Type B pancreatic cell (in vitro differentiated cells): ENCODE data around the gene KRTAP10-2. TPM values are rescaled to one million over a fixed set of nuclear protein-coding genes. Genes with fewer than 3 reads are reported as not detected.

Experiments
- DNase-seq: peaks from one replicate; pipeline ENCODE4 v3.0.0; 2021; ENCODE audit warnings: mixed read lengths; ENCODE audit not compliant: unreplicated experiment; ENCODE audit errors: extremely low spot score
- H3K27ac Mint-ChIP-seq: 2 replicates; pipeline ENCODE4 v1.8.0; 2021; ENCODE audit warnings: mild to moderate bottlenecking, mixed read lengths
- H3K27me3 Mint-ChIP-seq: 2 replicates; pipeline ENCODE4 v1.8.0; 2021; ENCODE audit warnings: mixed read lengths
- H3K36me3 Mint-ChIP-seq: 2 replicates; pipeline ENCODE4 v1.8.0; 2021; ENCODE audit warnings: mixed read lengths
- H3K4me1 Mint-ChIP-seq: one replicate; pipeline ENCODE4 v1.8.0; 2021; ENCODE audit warnings: mixed read lengths; ENCODE audit not compliant: unreplicated experiment
- H3K4me3 Mint-ChIP-seq: 2 replicates; pipeline ENCODE4 v1.8.0; 2021; ENCODE audit warnings: mild to moderate bottlenecking, mixed read lengths
- H3K9me3 Mint-ChIP-seq: 2 replicates; pipeline ENCODE4 v1.8.0; 2021; ENCODE audit warnings: mixed read lengths
- CTCF ChIP-seq: fragments of 200-600 bp; sonication (generic); conservative IDR thresholded peaks from 2 replicates; pipeline ENCODE4 v1.5.0; 2021; ENCODE audit warnings: antibody characterized with exemption, mild to moderate bottlenecking
- total RNA-seq: library from RNA; stranded (reverse); gene quantifications from 2 replicates; pipeline ENCODE4 v1.2.1, GENCODE V29; 2021; ENCODE audit warnings: low replicate concordance

KRTAP10-2 gene
- total RNA-seq, 1 donor from 2014 or later, result not detected

DNA sequence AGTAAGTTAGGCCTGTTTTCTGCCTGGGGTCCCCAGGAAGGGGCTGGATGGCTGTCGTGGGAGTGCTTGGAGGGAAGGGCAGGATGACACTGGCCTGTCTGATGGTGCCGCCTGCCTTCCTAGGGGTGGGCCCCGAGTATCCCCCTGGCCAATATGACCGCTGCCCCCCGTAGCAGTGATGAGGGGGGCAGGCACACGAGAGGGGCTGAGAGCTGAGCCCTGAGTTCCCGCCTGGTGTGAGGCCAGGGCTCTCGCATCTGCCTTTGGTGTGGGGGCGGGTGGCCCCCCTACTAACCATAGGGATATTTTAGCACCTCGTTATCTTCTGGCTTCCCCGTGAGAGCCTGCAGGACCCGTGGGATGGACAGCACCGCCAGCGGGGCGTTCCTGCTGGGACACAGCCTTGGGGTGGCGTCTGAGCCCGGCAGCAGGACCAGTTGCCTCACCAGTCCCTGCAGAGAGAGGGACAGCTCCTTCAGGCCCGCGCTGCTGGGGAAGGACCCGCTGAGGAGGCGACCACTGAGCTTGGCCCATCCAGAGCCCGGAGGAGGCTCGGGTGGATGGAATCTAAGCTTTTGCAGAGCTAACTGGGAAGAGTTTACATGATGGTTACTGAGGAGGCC is 21.7 kb downstream of the KRTAP10-2 start:
- peak; percentile 48 for DNase-seq

DNA sequence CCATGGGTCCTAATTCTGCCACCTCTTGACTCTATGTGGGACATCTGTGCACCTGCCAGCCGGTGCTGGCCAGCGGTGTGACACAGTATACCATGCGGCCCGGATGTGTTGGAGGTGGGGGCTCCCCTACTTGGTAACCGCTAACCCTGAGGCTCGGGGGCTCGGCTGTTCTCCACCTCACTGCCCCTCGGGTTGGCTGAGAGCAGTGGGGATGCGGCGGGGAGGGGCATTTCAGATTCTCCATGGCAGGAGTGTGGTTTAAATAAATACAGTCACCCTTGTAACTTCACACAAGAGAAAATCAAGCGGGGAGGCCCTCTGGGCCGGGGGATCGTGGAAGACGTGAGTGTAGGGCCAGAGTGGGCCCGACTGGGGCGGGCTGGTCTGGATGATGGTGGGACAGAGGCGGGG is 22.3 kb downstream of the KRTAP10-2 start:
- H3K4me3 Mint-ChIP-seq, result no peak overlapping the region
- no peaks in the 10 kb centered on the region for H3K4me1 Mint-ChIP-seq
- no peak for TF ChIP-seq CTCF
- no peaks in the 10 kb centered on the region for H3K9me3 Mint-ChIP-seq
- H3K27ac Mint-ChIP-seq, result no peak overlapping the region
- H3K36me3 Mint-ChIP-seq, result no peaks in the 10 kb centered on the region
- peak; percentile 60 for DNase-seq
- H3K27me3 Mint-ChIP-seq, result no peaks in the 10 kb centered on the region

More for the DNA sequence above, 21.7 kb downstream of the KRTAP10-2 start:
- Mint-ChIP-seq H3K4me3 (no peak overlapping the region), H3K27me3 (no peaks in the 10 kb centered on the region), H3K27ac (no peak overlapping the region), H3K4me1 (no peaks in the 10 kb centered on the region), H3K9me3 (no peaks in the 10 kb centered on the region), H3K36me3 (no peaks in the 10 kb centered on the region)
- TF ChIP-seq CTCF, result no peak

DNA sequence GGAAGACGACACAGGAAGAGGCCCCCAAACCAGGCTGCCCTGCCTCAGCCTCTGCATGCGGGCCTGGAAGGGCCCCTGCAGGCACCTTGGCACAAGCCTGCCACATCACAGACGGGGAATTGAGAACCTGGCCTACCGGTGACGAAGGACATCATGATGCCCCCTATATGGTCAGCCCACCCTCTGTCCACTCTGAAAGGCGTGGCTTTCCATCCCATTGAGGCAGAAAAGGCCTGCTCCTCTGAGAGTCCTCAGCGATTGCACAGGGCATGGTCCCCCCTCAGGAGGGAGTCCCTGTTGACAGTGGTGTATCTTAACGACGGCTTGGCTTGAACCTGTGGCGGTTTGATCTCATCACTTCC is 22.7 kb downstream of the KRTAP10-2 start:
- H3K36me3 Mint-ChIP-seq, result no peaks in the 10 kb centered on the region
- no peak overlapping the region for H3K4me3 Mint-ChIP-seq
- no peak overlapping the region for H3K27ac Mint-ChIP-seq
- H3K9me3 Mint-ChIP-seq, result no peaks in the 10 kb centered on the region
- peak; percentile 55 for DNase-seq
- H3K4me1 Mint-ChIP-seq, result no peaks in the 10 kb centered on the region
- no peak for TF ChIP-seq CTCF
- H3K27me3 Mint-ChIP-seq, result no peaks in the 10 kb centered on the region

- Mint-ChIP-seq H3K4me1 (no peaks in the 10 kb centered on the region), H3K4me3 (no peak overlapping the region), H3K27ac (no peak overlapping the region), H3K27me3 (no peaks in the 10 kb centered on the region), H3K36me3 (no peaks in the 10 kb centered on the region), H3K9me3 (no peaks in the 10 kb centered on the region)
- DNase-seq, result no peak
- no peak for TF ChIP-seq CTCF
These were observed 23.2 kb downstream of the KRTAP10-2 start for GRCh38 chr21:44527983-44528633.

DNA sequence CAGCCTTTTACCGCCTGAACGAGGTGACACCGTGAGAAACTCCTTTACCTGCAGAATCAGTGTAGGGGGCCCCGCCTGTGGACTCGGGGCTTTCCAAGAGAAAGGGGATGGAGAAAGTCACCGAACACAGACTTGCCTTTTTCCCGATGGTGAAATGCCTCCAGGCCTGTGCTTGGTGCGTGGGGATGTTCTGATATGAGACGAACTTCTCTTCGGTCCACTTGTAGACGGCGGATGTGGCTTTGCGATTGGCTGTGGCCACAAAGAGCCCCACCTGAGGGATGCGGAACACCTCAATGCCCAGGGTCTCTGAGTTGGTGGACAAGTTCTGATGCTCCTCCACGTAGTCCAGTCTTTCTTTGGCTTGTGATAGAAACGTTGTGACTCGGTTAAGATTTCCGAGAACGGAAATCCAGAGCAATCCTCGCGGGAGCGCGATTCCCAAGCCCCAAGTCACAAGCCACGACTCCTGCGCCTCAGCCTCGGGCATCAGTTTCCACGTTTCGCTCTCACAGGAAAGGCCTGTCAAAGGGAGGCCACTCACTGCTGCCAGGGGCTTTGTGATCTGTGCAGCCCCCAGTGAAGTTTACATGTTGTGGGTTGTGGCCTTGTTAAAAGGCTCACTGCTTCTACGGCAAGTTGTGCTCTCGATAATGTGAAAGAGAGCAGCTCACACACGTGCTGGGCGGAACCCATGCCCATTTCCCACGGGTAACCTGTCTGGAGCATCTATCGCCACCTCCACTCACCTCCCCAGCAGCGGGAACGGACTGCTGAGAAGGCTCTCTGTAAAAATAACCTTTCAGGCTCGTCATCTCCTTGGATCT is 23.9 kb downstream of the KRTAP10-2 start:
- Mint-ChIP-seq H3K9me3 (no peaks in the 10 kb centered on the region), H3K36me3 (no peaks in the 10 kb centered on the region), H3K27me3 (no peaks in the 10 kb centered on the region), H3K27ac (no peak overlapping the region), H3K4me1 (no peaks in the 10 kb centered on the region), H3K4me3 (no peak overlapping the region)
- no peak for DNase-seq
- TF ChIP-seq CTCF, result no peak
